NCI-H2227 (cell line): ENCODE results near the gene MYRFL.

Experiments used
- DNase-seq: peaks from one replicate; lab custom pipeline; 2025; ENCODE audit not compliant: unreplicated experiment; lab: John Stamatoyannopoulos, UW

Gene MYRFL

DNA sequence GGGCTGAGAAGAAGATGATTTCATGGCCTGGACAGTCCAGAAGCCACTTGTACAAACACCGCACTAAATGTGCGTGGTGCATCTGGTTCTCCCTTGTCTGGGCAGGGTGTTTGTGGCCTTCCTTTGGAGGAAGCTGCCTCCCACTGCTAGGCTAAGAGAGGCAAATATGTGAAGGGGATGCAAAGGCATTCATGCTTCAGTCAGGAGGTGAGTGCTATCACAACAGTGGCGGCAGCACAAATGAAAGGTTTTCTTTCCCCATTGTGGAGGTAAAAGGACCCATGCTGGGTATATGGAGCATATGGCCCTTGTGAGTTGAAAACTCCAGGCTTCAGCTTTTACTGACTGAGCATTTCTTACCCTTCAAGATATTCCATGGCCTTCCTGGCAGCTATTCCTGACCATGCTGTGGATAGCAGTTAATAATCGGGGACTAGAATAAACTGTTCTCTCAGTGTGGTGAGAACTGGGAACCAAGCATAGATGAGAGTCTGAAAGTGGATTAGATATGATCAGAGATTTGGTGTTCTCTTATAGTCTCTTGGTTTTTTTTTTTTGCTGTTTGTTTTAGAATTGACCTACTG is 69.9 kb downstream of the MYRFL start:
- peak; percentile 32 for DNase-seq

DNA sequence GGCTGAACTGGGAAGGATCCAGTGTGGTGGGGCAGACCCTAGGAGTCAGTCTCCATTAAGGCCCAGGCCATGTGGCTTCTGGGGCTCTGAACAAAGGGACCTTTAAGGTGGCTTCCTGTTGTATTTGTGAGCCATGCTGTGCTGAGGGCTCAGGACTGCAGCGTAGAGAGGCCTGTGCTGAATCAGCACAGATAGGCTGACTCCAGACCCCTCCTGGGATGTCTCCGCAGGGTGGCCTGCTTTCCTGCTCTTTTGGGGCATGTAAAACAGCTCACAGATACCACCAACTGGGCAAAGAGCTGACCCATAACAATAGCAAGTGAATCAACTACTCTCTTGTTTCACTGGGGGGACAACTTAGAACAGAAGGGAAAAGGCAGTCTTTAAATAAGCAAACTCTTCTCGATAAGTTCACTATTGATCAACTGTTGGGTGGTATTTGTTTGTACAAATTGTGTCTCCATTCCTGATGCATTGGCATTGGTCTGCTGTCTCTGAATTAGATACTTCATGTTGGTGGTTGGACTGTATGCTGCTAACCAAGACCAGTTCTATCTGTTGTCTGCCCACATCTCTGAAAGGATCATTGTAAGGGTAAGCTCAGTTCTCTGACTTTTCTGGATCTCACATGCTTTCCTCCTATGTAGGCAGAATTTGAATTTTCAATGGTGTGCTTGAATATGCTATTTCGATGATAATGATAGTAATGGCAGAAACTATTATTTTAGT is 71.8 kb downstream of the MYRFL start:
- no peak for DNase-seq

DNA sequence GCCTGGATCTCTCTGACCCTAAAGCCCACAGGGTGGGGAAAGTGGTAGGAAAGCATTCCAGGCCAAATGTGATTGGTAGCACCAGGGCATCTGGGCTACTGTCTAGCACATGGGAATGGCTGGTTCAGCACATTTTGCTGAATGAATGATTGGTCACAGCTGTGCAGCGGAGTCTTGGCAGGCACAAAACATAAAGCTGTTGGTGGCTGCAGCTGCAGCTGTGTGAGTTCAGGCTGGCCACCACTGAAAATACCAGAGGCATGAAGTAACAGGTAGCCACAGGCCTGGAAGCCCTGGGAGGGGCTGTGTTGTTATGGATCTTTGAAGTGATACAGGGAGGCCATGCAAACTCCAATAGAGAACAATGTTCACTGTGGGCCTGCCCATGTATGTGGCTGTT is 72.7 kb downstream of the MYRFL start:
- DNase-seq: no peak

DNA sequence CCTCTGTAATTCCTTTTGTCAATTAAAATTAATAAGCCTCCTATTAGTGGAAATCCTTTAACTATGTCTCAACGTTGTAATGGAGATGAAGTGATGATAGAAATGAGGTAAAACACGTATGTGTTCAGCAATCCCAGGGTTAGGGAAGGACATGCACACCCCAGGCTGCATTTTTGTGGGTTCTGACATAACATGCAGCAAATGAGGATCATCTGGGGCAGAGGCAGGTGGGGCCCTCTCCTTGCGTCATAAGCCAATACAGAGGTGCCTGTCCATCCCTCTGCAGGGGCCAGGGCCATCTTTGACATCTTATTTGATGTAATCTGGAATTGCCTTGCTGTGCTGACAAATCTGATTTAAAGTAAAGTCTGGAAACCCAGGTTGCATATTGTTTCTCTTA is 73.2 kb downstream of the MYRFL start:
- DNase-seq: no peak

DNA sequence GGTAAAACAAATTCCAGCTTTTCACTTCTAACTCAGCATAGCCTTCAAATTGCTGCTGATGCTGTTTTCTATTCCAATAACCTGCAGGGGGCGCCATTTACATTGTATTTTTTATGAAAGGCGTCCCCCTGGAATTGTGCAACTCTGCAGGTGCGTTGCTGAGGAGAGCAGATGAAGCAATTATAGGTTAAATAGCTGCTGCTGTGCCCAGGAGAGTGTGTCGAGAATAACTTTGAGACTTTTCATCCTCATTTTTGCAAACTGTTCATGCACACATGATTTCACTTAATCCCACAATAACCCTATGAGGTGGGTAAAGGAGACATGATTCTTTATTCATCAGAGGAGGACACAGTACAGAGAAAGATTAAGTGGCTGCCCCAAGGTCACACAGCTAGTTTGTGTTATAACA is 75.7 kb downstream of the MYRFL start:
- DNase-seq: peak; percentile 89

DNA sequence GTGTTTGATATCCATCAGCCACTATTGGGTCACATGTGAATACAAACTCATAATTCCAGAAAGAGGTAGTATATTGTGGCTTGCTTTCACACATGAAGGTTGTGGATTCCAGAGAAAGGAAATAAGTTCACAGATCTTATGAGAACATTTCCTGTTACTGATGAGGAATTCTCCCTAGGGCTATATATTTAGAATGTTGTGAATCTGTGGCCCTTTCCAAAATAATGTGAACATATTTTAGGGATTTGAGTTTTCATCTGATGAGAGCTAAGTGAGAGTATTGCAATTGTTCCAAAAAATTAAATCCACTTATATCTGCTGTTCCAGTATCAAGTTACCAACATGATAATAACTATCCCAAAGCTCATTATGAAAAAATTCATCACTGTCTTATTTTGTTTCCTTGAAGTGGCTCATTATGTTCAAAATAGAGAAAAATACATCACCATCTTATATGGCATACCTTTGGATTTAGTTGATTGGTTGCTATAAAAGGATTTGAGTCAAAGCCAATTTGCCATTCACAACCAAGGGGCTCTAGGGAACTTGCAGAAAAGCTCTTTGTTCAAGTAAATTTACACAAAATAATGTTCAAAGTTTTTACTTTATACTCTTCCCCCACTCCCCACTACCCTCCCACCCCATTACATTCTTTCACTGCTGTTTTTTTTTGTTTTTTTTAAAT is 76.3 kb downstream of the MYRFL start:
- no peak for DNase-seq

DNA sequence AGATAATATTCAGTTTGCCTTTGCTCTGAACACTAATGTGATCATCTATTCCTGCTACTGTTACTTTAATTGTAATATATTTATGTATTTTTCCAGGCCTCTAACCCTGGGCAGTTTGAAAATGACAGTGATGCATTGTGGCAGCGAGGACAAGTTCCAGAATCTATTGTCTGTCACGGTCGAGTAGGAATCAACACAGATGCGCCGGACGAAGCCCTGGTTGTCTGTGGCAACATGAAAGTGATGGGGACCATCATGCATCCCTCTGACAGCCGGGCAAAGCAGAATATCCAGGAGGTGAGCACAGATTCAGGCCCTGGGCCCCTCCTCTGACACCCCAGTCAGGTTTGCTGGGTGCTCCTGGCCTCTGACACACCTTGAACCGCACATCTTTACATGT is 78.5 kb downstream of the MYRFL start:
- DNase-seq: no peak

DNA sequence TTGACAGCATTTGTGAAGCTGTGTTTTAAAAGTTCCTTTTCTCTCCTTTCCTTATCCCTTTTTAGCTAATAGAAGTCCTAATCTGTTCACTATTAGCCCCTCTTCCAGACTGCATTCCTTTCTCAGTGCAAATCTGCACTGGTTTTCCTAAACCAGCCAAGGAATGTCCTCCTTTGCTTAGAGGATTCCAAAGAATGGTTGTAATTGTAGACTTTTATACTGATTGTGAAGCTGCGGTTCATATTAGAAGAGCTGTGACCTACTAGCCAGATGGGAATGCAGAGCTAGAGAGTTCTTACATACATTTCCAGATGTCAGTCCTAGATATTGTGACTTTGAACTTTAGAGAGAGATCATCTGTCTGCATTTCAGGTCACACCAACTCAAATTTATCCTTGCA is 79.8 kb downstream of the MYRFL start:
- DNase-seq: no peak

DNA sequence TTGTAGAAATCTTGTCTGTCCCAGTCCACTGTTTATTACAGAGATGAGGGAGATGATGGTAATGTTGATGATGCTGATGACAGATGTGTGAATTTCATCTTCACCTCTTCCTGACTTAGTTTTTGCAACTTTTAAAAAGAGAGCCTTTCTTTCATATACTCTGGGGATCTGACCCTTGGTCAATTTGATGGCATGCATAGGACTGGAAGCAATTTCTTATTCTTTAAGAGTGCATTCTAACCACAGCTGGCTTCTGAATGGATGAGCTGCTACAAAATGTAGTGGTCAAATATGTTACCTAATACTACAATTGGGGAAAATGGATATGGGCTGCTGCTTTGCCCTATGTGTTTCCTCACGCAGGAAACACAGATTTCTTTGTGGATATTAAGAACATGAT is 80.8 kb downstream of the MYRFL start:
- no peak for DNase-seq

DNA sequence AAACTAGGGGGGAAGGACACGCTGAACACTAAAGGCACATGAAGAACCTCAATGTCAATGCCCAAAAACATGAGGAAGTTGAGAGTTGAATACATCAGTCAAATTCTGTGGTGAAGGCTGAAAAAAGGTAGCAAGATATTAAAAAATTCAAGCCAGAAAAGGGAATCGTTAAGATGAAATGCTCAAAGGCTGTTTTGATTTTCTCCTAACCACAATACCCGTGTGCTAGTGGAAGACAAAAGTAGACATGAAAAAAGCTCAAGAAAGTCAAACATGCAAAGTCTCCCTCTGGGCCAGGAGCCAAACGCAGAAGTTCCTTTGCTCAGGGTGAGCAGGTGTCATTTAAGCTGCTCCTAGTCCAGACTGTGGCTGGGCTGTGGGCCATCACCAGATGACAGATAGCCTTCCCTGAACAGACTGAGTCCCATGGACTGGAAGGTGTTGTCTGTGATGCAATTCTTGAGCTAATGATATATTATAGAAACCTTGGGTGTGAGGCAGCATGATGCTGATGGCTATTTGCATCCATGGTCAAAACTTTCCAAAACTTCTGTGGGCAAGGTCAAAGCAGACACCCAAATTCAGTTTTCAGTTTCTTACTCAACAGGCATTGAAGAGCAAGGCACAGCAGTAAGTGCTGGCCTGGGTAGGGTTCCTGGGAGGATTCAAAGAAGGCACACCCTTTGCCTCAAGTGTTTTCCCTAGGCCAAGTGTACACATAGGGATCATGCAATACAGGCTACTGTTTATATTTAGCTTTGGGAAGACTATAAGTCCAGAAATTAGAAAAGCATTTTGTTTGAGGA is 81.6 kb downstream of the MYRFL start:
- DNase-seq: no peak

DNA sequence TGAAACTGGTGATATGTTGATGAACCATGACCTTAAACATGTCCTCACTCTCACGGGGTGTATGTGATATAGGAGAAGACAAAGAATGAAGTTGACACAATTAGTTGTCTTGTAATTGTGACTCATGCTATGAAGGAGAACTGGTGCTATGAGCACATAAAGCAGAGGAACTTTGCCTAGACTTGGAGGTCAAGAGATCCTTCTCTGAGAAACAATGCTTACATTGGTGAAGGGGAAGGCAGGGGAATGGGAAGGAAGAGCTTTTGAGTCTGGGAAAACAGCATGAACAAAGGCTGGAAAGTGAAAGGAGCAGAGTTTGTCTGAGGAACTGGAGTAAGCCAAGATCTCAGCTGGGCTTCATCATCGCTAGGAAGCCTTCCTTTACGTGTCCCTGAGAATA is 83.2 kb downstream of the MYRFL start:
- no peak for DNase-seq

DNA sequence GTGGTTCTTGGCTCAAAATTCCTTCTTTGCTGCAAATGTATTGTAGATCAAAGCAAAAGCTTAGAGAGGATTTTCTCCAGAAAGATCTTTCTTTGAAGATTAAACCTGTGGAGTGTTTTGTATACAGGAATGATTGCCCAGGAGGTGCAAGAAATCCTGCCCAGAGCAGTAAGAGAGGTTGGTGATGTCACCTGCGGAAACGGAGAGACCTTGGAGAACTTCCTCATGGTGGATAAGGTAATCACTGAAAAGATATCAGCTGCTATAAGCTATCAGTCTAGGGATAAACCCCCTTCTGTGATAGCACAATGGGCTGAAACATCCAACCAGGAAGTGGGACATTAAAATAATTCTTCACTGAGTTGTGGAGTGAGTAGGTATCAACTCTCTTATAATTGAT is 85.7 kb downstream of the MYRFL start:
- DNase-seq: no peak

DNA sequence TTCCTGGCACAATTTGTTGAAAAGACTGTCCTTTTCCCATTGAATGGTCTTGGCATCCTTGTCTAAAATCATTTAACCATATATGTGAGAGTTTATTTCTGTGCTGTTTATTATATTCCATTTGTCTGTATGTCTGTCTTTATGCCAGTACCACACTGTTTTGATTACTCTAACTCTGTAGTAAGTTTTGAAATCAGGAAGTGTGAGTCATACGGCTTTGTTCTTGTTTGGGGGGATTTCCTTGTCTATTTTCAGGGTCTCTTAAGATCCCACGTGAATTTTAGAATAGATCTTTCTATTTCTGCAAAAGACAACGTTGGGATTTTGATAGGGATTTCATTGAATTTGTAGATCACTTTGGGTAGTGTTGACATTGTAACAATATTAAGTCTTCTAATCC is 88.5 kb downstream of the MYRFL start:
- no peak for DNase-seq

DNA sequence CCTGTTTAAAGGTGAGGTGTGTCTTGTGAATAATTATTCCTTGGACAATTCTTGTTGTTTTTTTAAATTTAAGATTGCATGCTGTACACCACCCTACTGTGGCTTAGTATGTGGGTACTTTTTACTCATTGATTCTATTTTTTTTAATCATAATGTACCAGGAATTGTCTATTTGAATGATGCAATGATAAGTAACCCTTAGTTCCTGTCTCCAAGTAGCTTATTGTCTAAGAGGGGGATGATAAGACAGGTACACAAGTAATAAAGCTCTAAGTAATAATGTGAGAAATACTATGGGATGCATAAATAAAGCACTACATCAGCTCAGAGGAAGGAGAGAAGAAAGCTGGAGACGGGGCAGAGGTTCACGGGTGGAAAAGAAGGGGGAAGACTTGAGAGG is 90.9 kb downstream of the MYRFL start:
- DNase-seq: no peak

DNA sequence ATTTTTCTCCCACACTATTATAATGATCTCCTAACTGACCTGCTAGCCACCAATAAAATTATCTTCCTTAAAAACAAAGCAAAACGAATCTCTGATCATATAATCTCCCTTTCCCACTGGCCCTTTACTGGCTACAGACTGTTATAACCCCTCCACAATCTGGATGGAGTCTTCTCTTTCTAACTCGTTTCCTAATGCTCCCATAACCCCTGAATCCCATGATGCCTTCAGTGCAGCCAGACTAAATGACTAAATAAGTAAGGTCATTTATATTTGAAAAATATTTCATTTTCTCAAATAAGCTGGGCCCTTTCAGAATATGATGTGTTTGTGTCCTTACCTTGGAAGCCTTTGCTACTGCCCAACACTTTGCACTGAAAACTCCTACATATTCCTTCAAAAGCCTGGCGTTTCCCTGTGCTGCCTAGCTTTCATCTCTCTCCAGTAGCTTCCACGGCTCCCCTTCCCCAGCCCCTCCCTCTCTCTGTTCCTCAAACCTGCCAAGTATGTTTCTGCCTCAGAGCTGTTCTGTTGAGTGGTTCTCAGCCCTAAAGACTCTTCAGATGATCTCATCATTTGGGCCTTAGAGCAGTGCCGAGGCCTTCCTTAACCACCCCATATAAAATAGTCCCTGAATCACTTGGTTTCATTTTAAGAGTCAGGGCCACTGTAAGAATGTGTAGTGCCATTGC is 91.7 kb downstream of the MYRFL start:
- DNase-seq: no peak

DNA sequence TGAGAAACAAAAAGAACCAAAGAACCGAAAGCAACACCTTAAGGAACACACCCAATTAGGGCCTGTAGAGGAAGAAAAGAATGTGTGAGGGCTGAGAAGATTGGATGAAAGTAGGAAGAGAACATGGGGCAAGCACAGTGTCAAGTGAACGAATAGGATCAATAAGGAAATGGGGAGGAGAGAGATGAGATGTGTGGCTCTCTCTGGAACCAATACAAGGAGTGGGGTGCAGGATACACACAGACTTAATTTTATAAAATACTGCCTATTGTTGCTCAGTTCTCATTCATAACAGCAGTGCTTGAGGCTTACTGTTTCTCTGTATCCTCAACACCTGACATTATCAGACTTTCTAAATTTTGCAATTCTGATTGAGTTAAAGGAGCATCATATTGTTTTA is 93.3 kb downstream of the MYRFL start:
- DNase-seq: no peak

DNA sequence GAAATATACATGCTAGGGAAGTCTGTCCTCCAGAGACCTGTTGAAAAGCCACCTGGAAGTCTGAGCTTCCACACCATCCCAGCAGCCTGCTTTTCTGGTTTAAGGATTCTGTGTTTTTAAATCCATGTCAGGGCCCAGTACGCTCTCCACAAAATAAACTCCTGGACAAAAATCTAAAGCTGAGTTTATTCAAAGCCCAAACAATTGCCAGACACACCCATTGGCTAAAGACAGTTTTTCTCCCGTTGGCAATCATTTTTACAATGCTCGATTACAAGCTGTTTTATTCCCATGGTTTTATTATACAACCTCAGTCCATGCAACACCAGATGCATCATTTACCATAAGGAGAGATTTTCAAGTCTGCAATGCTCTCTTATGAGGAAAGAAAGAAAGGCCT is 94.5 kb downstream of the MYRFL start:
- DNase-seq: no peak

DNA sequence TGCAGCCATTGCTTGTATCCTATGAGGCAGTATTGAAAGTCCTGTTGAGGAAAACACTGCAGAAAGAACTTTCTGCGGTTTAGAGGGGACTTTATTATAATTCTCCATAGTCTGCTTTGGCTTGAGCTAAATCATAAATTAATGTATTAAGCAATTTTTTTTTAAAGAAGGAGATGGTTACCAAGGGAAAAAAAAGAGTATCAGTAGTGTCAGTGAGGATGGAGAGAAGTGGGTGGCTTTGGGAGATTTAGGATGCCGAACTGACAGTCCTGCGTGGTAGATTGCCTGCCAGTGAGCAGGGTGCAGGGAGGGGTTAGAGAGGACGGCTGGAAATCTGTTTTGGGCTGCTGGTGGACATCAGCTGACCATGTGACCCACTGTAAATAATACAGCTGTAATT is 96.8 kb downstream of the MYRFL start:
- no peak for DNase-seq

DNA sequence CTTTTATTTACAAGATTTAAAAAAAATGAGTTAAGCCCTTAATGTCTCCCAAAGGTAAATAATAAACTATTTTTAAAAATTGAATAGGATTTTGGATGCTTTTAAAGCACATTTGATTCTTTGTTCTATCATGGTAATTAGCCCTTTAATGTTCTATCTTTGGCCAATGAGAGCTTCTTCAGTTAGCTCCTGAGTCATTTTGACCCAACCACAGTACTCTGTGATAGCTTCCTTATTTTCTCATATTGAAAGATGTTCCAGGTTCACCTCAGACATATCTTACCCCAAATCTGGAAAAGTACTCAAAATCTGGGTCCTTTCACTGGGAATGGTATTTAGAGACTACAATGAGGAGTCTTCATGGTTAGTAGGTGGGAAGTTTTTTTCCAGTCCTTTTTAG is 98.0 kb downstream of the MYRFL start:
- DNase-seq: no peak

DNA sequence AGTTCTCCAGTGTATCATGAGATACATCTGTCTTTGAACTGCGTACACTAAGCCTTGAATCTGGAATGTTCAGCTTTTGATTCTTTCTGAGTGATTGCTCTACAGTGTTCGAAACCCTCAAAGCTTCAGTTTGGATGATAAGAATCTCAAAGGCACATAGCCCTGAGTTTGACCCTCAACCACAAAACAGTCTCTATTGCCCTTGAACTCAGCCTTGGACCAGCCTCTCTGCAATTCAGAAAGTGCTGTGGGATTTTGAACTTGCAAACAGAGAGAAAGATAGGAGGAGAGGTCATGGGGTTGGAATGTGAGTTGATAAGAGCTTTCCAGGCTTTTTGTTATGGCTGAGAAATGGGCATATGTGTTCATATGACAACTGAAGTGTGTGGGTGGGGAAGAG is 100.3 kb downstream of the MYRFL start:
- DNase-seq: no peak

DNA sequence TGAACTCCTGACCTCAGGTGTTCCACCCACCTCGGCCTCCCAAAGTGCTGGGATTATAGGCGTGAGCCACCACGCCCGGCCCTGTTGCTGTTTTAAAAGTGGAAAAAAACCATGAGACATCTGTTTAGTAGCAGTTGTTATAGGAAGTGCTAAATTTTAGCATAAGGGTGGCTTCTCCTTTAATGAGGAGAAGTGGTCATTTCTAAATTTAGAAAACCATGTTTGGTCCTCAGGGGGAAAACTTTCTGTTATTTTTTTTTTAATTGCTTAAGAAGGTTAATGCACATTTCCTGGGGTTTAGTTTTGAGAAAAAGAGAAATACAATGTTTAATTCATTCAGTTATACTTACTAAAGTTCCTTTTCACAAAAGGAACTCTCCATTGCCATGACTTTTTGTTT is 102.1 kb downstream of the MYRFL start:
- no peak for DNase-seq
